ENCODE results near the gene SLC44A5.

DNA sequence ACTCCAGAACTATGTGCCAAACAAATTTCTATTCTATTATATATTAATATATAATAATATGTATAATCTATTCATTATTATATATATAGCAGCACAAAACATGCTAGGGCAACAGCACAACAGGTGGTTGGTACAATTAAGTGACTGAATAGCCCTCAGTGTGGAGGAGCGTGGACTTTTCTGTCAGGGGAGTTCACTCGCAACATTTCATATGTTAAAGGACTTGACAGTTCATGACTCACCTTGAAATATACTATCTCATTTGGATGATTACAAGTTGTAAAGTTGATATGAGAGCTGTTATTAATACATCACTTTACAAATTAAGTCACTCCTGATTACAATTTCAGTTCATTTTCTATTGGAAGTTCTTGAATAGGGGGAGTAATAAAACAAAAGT, 298.3 kb downstream of the SLC44A5 start:
- TF ChIP-seq, protein P1, sequence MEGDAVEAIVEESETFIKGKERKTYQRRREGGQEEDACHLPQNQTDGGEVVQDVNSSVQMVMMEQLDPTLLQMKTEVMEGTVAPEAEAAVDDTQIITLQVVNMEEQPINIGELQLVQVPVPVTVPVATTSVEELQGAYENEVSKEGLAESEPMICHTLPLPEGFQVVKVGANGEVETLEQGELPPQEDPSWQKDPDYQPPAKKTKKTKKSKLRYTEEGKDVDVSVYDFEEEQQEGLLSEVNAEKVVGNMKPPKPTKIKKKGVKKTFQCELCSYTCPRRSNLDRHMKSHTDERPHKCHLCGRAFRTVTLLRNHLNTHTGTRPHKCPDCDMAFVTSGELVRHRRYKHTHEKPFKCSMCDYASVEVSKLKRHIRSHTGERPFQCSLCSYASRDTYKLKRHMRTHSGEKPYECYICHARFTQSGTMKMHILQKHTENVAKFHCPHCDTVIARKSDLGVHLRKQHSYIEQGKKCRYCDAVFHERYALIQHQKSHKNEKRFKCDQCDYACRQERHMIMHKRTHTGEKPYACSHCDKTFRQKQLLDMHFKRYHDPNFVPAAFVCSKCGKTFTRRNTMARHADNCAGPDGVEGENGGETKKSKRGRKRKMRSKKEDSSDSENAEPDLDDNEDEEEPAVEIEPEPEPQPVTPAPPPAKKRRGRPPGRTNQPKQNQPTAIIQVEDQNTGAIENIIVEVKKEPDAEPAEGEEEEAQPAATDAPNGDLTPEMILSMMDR (IDR thresholded peaks at IDR 0.05): no peak
- TF ChIP-seq POLR2A (IDR thresholded peaks at IDR 0.05) (no peak), POLR2AphosphoS5 (IDR thresholded peaks at IDR 0.05) (no peak), EP300 (IDR thresholded peaks at IDR 0.05) (no peak)

Data from suprapubic skin (tissue), 4 donors.